GM12864 (cell line): ENCODE results near the gene SEC14L2.

Experiments
- DNase-seq: peaks from one replicate; pipeline ENCODE4 v3.0.0-alpha.2; 2011; ENCODE audit warnings: low read depth
- H3K4me3 ChIP-seq: 2 replicates; pipeline ENCODE4 v1.5.1; 2011; ENCODE audit warnings: mild to moderate bottlenecking, low read depth, low read length, control low read depth
- TF ChIP-seq, protein P1 (sequence below): IDR thresholded peaks from 2 replicates; pipeline ENCODE4 v1.5.1; 2011; ENCODE audit warnings: low read depth, mild to moderate bottlenecking, moderate library complexity, low read length, control low read depth, inconsistent platforms; ENCODE audit errors: missing control alignments

SEC14L2 gene

DNA sequence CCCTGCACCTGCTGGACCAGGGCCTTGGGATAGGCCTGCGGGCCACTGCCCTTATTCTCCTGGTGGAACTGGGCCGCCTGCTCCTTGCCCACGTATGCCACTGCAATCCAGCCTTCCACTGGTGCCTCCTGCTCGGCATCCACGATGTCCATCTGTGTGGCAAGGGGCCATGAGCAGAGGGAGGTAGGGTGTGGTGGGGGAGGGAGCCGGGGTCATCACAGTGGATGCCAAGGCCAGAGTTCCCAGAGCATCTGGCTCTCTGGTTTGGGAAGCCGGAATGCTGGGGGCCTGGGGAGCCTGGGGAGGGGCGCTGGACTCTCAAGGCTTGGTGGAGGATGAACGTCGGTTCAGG, 10.2 kb upstream of the SEC14L2 start:
- peak overlapping the region; percentile 56 for H3K4me3 ChIP-seq
- no peak for DNase-seq
- TF ChIP-seq, protein P1, sequence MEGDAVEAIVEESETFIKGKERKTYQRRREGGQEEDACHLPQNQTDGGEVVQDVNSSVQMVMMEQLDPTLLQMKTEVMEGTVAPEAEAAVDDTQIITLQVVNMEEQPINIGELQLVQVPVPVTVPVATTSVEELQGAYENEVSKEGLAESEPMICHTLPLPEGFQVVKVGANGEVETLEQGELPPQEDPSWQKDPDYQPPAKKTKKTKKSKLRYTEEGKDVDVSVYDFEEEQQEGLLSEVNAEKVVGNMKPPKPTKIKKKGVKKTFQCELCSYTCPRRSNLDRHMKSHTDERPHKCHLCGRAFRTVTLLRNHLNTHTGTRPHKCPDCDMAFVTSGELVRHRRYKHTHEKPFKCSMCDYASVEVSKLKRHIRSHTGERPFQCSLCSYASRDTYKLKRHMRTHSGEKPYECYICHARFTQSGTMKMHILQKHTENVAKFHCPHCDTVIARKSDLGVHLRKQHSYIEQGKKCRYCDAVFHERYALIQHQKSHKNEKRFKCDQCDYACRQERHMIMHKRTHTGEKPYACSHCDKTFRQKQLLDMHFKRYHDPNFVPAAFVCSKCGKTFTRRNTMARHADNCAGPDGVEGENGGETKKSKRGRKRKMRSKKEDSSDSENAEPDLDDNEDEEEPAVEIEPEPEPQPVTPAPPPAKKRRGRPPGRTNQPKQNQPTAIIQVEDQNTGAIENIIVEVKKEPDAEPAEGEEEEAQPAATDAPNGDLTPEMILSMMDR: no peak

DNA sequence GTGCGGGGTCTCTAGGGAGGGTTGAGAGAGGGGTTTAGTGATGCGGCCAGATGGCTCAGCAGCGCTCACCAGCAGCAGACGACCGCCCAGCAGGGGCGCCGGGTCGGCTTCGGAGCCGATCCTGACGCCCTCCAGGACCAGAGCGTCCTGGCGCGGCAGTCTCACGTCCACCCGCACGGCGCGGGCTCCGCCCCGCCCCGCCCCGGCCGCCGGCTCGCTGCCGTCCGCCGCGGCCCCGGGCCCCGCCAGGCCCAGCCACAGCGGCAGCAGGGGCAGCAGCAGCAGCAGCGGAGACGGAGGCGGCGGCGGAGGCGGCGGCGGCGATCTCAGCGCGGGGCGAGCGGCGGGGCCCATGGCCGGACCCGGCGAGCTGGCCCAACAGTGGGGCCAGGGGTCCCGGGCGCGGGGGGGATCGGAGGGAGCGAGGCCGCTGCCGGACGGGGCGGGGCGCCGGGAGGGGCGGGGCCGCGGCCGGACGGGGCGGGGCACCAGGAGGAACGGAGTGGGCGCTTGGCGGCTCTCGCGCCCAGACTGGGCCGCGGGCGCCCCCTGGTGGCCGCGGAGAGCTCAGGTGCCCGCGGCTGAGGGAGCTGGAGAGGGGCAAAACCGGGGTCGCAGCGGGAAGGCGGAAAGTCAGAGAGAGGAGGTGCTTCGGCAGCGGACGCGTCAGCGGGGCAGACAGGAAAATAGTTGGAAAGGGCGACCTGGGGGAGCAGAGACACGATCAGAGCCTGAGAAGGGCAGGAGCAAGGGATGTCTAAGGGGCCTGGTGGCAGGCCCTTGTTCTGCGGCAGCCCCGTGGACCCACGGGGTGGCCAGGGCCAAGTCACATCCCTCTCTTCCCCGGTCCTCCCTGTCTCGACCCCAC, 9.6 kb upstream of the SEC14L2 start, which contains the start of gene RNF215:
TSS of gene RNF215 (minus strand) at position 452 of the 868 bp plus-strand sequence. CDS start at position 354, 98 bp downstream.
- DNase-seq: peak; percentile 27
- peak within 1 kb of the TSS; percentile 56 for H3K4me3 ChIP-seq
- TF ChIP-seq, protein P1: peak; percentile 80

DNA sequence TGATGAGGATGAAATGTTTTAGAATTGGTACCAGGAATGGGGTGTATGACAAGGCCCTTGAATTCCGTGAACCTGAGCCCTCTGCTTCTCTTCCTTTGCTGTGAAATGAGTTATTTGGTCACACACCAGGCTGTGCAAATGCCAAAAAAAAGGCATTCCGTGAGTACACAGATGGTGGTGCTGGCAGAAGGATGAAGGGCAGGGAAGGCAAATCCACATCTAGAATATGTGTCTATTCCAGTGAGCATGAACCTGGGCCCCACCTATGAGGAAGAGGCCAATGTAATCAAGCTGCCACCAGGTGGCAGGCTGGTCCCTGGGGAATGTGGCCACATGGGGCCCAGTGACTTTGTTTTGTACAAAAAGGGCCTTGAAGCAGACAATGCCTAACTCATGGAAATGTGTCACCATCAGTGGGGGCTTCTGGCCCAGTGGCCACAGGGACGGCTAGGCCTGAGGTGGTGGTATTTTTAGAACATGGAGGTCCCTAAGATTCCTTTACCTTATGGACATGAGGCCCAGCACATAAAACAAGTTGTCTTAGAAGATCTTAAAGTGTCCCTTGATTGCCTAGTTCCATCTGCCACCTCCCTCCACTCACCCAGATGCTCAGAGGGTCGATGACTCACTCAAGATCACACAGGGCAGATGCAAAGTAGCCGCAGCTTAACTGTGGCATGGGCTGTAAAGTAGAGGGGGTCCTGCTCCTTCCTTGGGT, 5.7 kb upstream of the SEC14L2 start:
- TF ChIP-seq, protein P1: peak; percentile 87
- no peak overlapping the region for H3K4me3 ChIP-seq
- peak; percentile 55 for DNase-seq

DNA sequence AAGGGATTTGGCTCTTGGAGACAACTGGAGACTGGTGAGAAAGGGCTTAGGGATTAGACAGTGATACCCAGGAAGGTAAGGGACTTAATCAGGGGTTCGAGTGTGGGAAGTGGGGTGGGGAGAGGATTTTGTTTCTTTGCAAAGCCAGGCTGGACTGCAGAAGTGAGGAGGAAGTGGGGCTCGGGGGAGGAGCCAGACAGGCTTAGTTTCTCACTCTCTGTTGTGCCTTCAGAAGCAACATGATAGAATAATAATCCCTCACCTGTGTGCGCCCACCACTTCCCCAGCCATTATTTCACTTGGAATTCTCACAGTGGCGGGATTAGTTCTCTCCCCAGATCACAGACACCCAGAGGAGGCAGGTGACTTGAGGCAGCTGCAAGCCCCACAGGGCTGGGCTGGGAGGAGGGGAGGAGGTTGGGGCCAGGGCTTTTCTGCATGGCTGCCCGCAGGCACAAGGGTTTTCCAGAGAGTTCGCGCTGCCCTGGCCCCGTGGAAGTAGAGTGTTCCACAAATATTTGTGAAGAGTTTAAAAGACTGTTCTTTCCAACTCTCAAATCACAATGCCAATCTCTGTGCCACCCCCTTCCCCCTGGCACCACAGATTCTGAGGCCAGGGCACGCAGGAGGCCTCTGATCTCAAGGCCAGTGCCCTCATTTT, 4.0 kb upstream of the SEC14L2 start:
- DNase-seq: peak; percentile 19
- H3K4me3 ChIP-seq: no peak overlapping the region
- TF ChIP-seq, protein P1: no peak

DNA sequence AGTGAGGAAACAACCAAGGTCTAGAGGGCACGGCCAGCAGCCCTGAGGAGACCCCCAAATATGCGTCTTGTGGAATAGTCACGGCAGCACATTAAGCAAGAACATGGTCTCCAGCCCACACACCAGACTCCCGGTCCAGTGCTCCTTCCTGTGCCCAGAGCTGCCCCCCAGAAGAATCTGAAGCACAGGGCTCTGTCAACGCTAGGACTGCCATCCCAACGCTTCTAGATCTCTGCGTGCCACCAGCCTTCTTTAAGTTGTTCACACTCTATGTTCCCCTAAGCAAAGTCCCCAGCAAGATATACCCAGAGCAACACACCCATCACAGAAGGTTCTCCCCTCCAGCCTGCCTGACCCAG, 3.5 kb upstream of the SEC14L2 start:
- no peak for DNase-seq
- TF ChIP-seq, protein P1: no peak

DNA sequence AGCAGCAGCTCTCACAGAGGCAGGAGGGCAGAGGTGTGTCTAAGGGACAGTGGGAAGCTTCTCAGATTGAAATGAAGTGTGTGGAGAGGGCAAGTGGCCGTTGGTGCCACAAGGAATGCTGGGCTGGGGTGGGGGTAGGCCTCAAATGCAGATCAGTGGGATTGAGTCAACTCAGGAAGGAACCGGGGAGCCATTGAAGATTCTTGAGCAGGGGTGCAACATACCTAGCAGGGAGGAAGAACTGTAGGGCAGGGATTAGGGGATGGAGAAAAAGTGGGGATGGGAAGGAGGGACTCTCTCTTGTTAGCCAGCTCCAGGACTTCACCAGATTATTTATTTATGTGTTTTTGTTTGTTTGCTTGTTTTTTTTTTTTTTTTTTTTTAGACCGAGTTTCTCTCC, 2.9 kb upstream of the SEC14L2 start:
- no peak overlapping the region for H3K4me3 ChIP-seq
- TF ChIP-seq, protein P1: no peak
- no peak for DNase-seq

More for the DNA sequence above, 3.5 kb upstream of the SEC14L2 start:
- no peak overlapping the region for H3K4me3 ChIP-seq
